ENCODE data around the gene C1orf210.

C1orf210 gene

GRCh38 chr1:43247256-43247921 is 38.0 kb downstream of the C1orf210 start:
- no peak for DNase-seq (ENCODE audit: low read depth in 2 of 2)

- no peak for DNase-seq (ENCODE audit: low read depth in 2 of 2)
Observed at GRCh38 chr1:43246466-43247213, 38.7 kb downstream of the C1orf210 start.

GRCh38 chr1:43243299-43243698 is 42.1 kb downstream of the C1orf210 start:
- no peak for DNase-seq (ENCODE audit: low read depth in 2 of 2)

- DNase-seq (ENCODE audit: low read depth in 2 of 2): no peak
Observed at GRCh38 chr1:43241413-43241836, 44.0 kb downstream of the C1orf210 start.

- no peak for DNase-seq (ENCODE audit: low read depth in 2 of 2)
Observed at GRCh38 chr1:43239484-43239883, 45.9 kb downstream of the C1orf210 start.

GRCh38 chr1:43238991-43239469 is 46.4 kb downstream of the C1orf210 start:
- DNase-seq (ENCODE audit: low read depth in 2 of 2): no peak

- no peak for DNase-seq (ENCODE audit: low read depth in 2 of 2)
Observed at GRCh38 chr1:43238085-43238484, 47.3 kb downstream of the C1orf210 start.

GRCh38 chr1:43237121-43237520 is 48.3 kb downstream of the C1orf210 start:
- DNase-seq (ENCODE audit: low read depth in 2 of 2): no peak

- DNase-seq (ENCODE audit: low read depth in 2 of 2): no peak
Observed at GRCh38 chr1:43235451-43236121, 49.8 kb downstream of the C1orf210 start.

GRCh38 chr1:43235040-43235439 is 50.3 kb downstream of the C1orf210 start:
- no peak for DNase-seq (ENCODE audit: low read depth in 2 of 2)

GRCh38 chr1:43234267-43234666 is 51.1 kb downstream of the C1orf210 start:
- no peak for DNase-seq (ENCODE audit: low read depth in 2 of 2)

- no peak for DNase-seq (ENCODE audit: low read depth in 2 of 2)
Observed at GRCh38 chr1:43233631-43234030, 51.8 kb downstream of the C1orf210 start.

- no peak for DNase-seq (ENCODE audit: low read depth in 2 of 2)
Observed at GRCh38 chr1:43232482-43232881, 52.9 kb downstream of the C1orf210 start.

GRCh38 chr1:43232074-43232473 is 53.3 kb downstream of the C1orf210 start:
- no peak for DNase-seq (ENCODE audit: low read depth in 2 of 2)

Measured in stimulated activated CD4-positive, alpha-beta T cell treated with anti-CD3 and anti-CD28 coated beads, Interleukin-1b, Interleukin-23, amount 100 ng/mL, for 1 hour (primary cell).